ENCODE data around the gene RAB7B.

DNA sequence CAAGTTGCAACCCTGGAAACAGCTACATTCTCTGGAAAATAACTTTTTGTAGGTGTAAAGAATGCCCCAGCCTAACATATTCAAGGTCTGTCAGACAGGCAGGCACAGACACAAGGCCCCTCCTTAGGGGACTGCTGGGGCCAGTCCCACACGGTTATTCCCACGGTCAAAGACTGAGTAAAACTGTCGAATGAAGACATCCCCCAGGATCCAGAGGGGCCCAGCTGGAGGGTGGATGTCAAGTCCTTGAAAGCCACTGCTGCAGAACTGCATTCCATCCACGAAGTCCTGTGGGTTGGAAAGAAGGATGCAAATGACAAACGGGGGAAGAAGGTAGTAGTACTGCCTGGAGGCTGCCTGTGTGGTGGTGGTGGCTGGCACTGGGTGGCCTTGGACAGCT, 6.9 kb upstream of the RAB7B start:
- TF ChIP-seq, protein P1, sequence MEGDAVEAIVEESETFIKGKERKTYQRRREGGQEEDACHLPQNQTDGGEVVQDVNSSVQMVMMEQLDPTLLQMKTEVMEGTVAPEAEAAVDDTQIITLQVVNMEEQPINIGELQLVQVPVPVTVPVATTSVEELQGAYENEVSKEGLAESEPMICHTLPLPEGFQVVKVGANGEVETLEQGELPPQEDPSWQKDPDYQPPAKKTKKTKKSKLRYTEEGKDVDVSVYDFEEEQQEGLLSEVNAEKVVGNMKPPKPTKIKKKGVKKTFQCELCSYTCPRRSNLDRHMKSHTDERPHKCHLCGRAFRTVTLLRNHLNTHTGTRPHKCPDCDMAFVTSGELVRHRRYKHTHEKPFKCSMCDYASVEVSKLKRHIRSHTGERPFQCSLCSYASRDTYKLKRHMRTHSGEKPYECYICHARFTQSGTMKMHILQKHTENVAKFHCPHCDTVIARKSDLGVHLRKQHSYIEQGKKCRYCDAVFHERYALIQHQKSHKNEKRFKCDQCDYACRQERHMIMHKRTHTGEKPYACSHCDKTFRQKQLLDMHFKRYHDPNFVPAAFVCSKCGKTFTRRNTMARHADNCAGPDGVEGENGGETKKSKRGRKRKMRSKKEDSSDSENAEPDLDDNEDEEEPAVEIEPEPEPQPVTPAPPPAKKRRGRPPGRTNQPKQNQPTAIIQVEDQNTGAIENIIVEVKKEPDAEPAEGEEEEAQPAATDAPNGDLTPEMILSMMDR (IDR thresholded peaks at IDR 0.05; ENCODE audit: insufficient read depth, low read length) = no peak
- no peak for TF ChIP-seq GABPA (IDR thresholded peaks at IDR 0.05; ENCODE audit: low read depth)
- TF ChIP-seq POLR2AphosphoS5 (IDR thresholded peaks at IDR 0.05; ENCODE audit: low read depth) = no peak
- TF ChIP-seq, protein P2, sequence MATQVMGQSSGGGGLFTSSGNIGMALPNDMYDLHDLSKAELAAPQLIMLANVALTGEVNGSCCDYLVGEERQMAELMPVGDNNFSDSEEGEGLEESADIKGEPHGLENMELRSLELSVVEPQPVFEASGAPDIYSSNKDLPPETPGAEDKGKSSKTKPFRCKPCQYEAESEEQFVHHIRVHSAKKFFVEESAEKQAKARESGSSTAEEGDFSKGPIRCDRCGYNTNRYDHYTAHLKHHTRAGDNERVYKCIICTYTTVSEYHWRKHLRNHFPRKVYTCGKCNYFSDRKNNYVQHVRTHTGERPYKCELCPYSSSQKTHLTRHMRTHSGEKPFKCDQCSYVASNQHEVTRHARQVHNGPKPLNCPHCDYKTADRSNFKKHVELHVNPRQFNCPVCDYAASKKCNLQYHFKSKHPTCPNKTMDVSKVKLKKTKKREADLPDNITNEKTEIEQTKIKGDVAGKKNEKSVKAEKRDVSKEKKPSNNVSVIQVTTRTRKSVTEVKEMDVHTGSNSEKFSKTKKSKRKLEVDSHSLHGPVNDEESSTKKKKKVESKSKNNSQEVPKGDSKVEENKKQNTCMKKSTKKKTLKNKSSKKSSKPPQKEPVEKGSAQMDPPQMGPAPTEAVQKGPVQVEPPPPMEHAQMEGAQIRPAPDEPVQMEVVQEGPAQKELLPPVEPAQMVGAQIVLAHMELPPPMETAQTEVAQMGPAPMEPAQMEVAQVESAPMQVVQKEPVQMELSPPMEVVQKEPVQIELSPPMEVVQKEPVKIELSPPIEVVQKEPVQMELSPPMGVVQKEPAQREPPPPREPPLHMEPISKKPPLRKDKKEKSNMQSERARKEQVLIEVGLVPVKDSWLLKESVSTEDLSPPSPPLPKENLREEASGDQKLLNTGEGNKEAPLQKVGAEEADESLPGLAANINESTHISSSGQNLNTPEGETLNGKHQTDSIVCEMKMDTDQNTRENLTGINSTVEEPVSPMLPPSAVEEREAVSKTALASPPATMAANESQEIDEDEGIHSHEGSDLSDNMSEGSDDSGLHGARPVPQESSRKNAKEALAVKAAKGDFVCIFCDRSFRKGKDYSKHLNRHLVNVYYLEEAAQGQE (IDR thresholded peaks at IDR 0.05; ENCODE audit: insufficient replicate concordance, low read depth) = no peak
- no peak for TF ChIP-seq SPI1 (IDR thresholded peaks at IDR 0.05; ENCODE audit: borderline replicate concordance, low read depth)

Data from HL-60 (cell line).